Gastrocnemius medialis (tissue), 4 donors: ENCODE results near the gene CTCFL. TPM values are rescaled to one million over a fixed set of nuclear protein-coding genes. Genes with fewer than 3 reads are reported as not detected.

ENCODE experiments used
- ATAC-seq, 2 donors: fragments of 150-250 bp; one replicate each; pipeline ENCODE4 v1.9.1; 2016
- DNase-seq, 2 donors: peaks; one replicate each; pipeline ENCODE4 v3.0.0-alpha.2; 2019
- H3K27ac ChIP-seq, 4 donors: fragments of 200-600 bp; sonication (generic); 1 replicate in 1 of 4; 2 replicates in 3 of 4; pipeline ENCODE4 v1.5.1; 2016 to 2018; ENCODE audit warnings: mild to moderate bottlenecking in 2 of 4, moderate library complexity in 1 of 4
- H3K27me3 ChIP-seq, 3 donors: fragments of 200-600 bp; sonication (generic) in 2 of 3; 1 replicate in 1 of 3; 2 replicates in 2 of 3; pipeline versions ENCODE4 v1.5.1 to v1.6.0; 2016 to 2019; ENCODE audit warnings: mild to moderate bottlenecking in 1 of 3, moderate library complexity in 1 of 3
- H3K36me3 ChIP-seq, 2 donors: fragments of 200-600 bp; sonication (generic) in 1 of 2; one replicate each; pipeline ENCODE4 v1.5.1; 2017 to 2018
- H3K4me1 ChIP-seq, 2 donors: fragments of 200-600 bp; sonication (generic) in 1 of 2; one replicate each; pipeline ENCODE4 v1.5.1; 2016 to 2017; ENCODE audit warnings: mild to moderate bottlenecking in 2 of 2
- H3K4me3 ChIP-seq, 4 donors: fragments of 200-600 bp; sonication (generic) in 3 of 4; 1 replicate in 1 of 4; 2 replicates in 3 of 4; pipeline ENCODE4 v1.5.1; 2016 to 2019; ENCODE audit warnings: mild to moderate bottlenecking in 2 of 4
- H3K9me3 ChIP-seq, 3 donors: fragments of 200-600 bp; sonication (generic) in 2 of 3; 1 replicate in 1 of 3; 2 replicates in 2 of 3; pipeline ENCODE4 v1.5.1; 2016 to 2019
- POLR2A ChIP-seq, 2 donors: fragments of 450-650 bp; IDR thresholded peaks; one replicate each; pipeline ENCODE4 v1.6.1; 2017; ENCODE audit warnings: antibody characterized with exemption in 2 of 2, mild to moderate bottlenecking in 2 of 2, moderate library complexity in 2 of 2
- in situ Hi-C, 4 donors: fragments of 200-750 bp; cut with MboI; loops; one replicate each; pipeline versions ENCODE4 v1.15.0 to v1.8.0; 2017; ENCODE audit warnings: low sequenced_read_pairs in 4 of 4
- intact Hi-C: fragments of 100-400 bp; cut with DNase I; formaldehyde crosslinking; loops from one replicate; pipeline ENCODE4 v1.15.1; 2023; ENCODE audit warnings: low total_unique reads
- total RNA-seq, 4 donors: library from RNA; depleted of rRNA; stranded (reverse); fragments of >200 nt; gene quantifications; one replicate each; pipeline versions ENCODE4 v1.1.0 to v1.2.3, GENCODE V29; 2016
- TF ChIP-seq, protein P1 (sequence below), 5 experiments: fragments of 450-650 bp in 3 of 5; fragments of 200-600 bp in 2 of 5; sonication (generic) in 2 of 5; IDR thresholded peaks in 4 of 5; conservative IDR thresholded peaks in 1 of 5; 1 replicate in 4 of 5; 2 replicates in 1 of 5; pipeline ENCODE4 v1.5.1; 2016 to 2019; ENCODE audit warnings: antibody characterized with exemption in 5 of 5, mild to moderate bottlenecking in 3 of 5, moderate library complexity in 3 of 5

The CTCFL gene
- total RNA-seq, 4 donors from 2014 or later = not detected

DNA sequence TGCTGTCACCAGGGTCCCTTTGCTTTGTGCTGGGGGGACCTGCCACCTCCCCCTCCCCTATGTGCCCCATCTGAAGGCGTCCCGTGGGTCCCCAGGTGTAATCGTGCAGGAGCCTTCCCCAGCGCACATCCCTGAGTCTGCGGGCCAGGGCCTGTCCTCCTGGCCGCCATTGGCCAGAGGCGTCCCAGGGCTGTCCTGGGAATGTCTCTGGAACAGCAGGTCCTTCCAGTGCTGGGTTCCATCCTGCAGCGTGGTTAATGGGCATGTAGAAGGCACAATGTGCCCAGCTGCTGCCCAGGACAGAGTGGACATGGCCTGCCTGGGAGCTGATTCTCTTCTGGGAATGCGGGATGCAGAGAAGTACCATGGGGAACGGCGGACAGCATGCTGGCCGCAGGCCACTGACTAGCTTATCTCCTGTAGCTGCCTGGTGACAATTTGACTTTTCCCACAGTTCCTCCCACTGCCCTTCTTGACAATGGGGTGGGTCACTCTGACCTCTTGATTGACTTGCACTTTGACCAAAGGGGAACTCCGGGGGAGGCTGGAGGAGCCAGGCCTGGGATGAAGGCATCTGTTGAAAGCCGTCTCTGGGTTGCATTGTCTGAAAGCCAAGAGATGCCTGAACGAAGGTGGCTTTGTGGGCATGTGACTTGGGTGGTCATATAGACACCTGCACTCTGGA is 64.0 kb downstream of the CTCFL start:
- TF ChIP-seq, protein P1, sequence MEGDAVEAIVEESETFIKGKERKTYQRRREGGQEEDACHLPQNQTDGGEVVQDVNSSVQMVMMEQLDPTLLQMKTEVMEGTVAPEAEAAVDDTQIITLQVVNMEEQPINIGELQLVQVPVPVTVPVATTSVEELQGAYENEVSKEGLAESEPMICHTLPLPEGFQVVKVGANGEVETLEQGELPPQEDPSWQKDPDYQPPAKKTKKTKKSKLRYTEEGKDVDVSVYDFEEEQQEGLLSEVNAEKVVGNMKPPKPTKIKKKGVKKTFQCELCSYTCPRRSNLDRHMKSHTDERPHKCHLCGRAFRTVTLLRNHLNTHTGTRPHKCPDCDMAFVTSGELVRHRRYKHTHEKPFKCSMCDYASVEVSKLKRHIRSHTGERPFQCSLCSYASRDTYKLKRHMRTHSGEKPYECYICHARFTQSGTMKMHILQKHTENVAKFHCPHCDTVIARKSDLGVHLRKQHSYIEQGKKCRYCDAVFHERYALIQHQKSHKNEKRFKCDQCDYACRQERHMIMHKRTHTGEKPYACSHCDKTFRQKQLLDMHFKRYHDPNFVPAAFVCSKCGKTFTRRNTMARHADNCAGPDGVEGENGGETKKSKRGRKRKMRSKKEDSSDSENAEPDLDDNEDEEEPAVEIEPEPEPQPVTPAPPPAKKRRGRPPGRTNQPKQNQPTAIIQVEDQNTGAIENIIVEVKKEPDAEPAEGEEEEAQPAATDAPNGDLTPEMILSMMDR (IDR thresholded peaks at IDR 0.05 in 4 of 5, conservative IDR thresholded peaks at IDR 0.05 in 1 of 5) = no peak
- no peak for TF ChIP-seq POLR2A (IDR thresholded peaks at IDR 0.05)
- peaks cover 22 to 25% of the 10 kb centered on the region in 2 donors for H3K4me1 ChIP-seq
- ATAC-seq (no peak), DNase-seq (no peak)
- no peaks in the 10 kb centered on the region for H3K27me3 ChIP-seq
- H3K9me3 ChIP-seq = no peaks in the 10 kb centered on the region
- in situ Hi-C loops (no loop called here), intact Hi-C loops (no loop called here)
- no peaks in the 10 kb centered on the region for H3K36me3 ChIP-seq
- H3K4me3 ChIP-seq = no peak overlapping the region
- H3K27ac ChIP-seq = no peak overlapping the region

DNA sequence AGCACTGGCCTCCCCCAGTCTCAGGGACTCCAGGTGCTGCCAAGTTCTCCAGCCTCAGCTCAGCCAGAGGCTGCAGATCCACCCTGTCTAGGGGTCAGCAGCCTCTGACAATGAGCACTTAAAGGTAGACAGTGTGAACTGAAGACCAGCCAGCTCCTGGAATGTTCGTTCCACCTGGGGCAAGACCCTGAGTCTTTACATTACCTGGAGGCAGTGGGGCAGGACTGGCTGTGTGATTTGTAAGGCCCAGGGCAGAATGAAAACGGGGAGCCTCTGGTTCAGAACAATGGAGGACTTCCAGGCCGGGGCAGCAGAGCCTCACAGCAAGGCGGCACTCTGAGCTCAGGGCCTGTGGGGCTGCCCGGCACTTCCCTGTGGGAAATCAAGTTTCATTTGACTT is 65.0 kb downstream of the CTCFL start:
- DNase-seq (no peak), ATAC-seq (no peak)
- H3K27me3 ChIP-seq = no peaks in the 10 kb centered on the region
- TF ChIP-seq, protein P1 (IDR thresholded peaks at IDR 0.05 in 4 of 5, conservative IDR thresholded peaks at IDR 0.05 in 1 of 5) = no peak
- H3K36me3 ChIP-seq = no peaks in the 10 kb centered on the region
- H3K27ac ChIP-seq = peak overlapping the region in 2 of 4 donors; percentile 22 to 72
- peaks cover 22 to 25% of the 10 kb centered on the region in 2 donors for H3K4me1 ChIP-seq
- no peaks in the 10 kb centered on the region for H3K9me3 ChIP-seq
- no peak overlapping the region for H3K4me3 ChIP-seq
- intact Hi-C loops = loop anchor here (5.0 kb wide), 1 partner anchor 257 kb away; no protein-coding TSS in a partner anchor
- in situ Hi-C loops = no loop called here

DNA sequence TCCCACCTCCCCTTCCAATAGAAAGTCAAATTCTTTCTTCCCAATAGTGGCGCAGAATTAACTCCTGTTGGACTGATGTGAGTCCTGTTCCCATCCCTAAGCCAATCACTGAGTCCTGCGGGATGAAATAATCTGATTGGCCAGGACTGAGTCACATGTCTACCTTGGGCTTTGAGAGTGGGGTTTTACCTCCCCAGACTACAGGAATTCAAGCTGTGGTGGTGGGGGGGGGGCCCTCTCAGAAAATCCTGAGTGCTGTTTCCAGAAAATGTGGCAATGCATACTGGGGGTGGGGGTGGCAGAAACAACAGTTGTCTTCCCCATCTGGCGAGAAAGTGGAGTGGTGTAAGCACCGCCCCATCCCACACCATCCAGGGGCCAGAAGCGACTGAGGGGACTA is 65.7 kb downstream of the CTCFL start:
- H3K36me3 ChIP-seq = no peaks in the 10 kb centered on the region
- peaks cover 22 to 25% of the 10 kb centered on the region in 2 donors for H3K4me1 ChIP-seq
- H3K4me3 ChIP-seq = no peak overlapping the region
- intact Hi-C loops = loop anchor here (5.0 kb wide), 1 partner anchor 258 kb away; no protein-coding TSS in a partner anchor
- no peak for ATAC-seq
- no peaks in the 10 kb centered on the region for H3K9me3 ChIP-seq
- no peak for TF ChIP-seq POLR2A (IDR thresholded peaks at IDR 0.05)
- TF ChIP-seq, protein P1 (IDR thresholded peaks at IDR 0.05 in 4 of 5, conservative IDR thresholded peaks at IDR 0.05 in 1 of 5) = no peak
- peak overlapping the region; percentile 61 to 78 (median 70) for H3K27ac ChIP-seq
- in situ Hi-C loops = no loop called here
- no peaks in the 10 kb centered on the region for H3K27me3 ChIP-seq
- no peak for DNase-seq

DNA sequence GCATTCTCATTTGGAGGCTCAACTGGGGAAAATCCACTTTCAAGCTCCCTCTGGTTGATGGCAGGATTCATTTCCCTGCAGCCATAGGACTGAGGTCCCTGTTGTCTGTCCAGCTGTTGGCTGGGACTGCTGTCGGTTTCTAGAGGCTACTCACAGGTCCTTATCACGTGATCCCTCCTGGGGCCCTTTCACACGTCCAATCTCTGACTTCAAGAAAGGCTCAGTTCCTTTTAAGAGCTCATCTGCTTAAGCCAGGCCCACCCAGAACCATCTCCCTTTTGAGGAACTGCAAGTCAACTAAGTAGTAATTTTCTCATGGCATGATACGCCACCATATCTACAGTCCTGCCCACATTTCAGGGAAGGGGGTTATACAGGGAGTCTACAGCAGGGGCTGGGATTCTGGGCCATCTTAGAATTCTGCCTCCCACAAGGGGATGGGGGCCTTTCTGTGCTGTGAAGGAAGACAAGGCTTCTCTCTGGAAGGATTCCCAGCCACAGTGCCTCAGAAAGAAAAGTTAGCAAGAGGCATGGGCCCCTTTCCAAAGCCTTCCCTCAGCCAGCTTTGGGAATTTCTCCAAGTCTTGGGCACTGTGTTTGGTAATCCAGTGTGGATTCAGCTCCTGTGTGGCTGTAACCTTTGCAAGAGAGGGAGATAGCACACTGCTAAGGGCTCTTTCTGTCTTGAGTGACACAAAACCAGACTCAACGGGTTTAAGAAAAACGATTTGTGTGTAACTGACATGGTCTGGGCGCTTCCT is 66.4 kb downstream of the CTCFL start:
- H3K27ac ChIP-seq = peak overlapping the region; percentile 61 to 78 (median 70)
- TF ChIP-seq, protein P1 (IDR thresholded peaks at IDR 0.05 in 4 of 5, conservative IDR thresholded peaks at IDR 0.05 in 1 of 5) = no peak
- no peak for TF ChIP-seq POLR2A (IDR thresholded peaks at IDR 0.05)
- DNase-seq = peak; percentile 65 to 89
- no peak overlapping the region for H3K4me3 ChIP-seq
- H3K9me3 ChIP-seq = no peaks in the 10 kb centered on the region
- peaks cover 22 to 25% of the 10 kb centered on the region in 2 donors for H3K4me1 ChIP-seq
- H3K36me3 ChIP-seq = no peaks in the 10 kb centered on the region
- intact Hi-C loops (loop anchor here (1.0 to 5.0 kb wide), 2 partner anchors 13 to 259 kb away; no protein-coding TSS in a partner anchor), in situ Hi-C loops (no loop called here)
- no peaks in the 10 kb centered on the region for H3K27me3 ChIP-seq
- ATAC-seq = peak; percentile 93 to 94
